NCI-H2029 (cell line): ENCODE measurements around the gene ARHGEF9.
"Not testable (repeated sequence)": the region's sequence is repeated elsewhere in the genome, so short reads cannot be mapped to it uniquely, and the experiment has no call there.

Experiments
- DNase-seq: peaks from one replicate; lab custom pipeline; 2025; lab: John Stamatoyannopoulos, UW

Gene ARHGEF9

DNA sequence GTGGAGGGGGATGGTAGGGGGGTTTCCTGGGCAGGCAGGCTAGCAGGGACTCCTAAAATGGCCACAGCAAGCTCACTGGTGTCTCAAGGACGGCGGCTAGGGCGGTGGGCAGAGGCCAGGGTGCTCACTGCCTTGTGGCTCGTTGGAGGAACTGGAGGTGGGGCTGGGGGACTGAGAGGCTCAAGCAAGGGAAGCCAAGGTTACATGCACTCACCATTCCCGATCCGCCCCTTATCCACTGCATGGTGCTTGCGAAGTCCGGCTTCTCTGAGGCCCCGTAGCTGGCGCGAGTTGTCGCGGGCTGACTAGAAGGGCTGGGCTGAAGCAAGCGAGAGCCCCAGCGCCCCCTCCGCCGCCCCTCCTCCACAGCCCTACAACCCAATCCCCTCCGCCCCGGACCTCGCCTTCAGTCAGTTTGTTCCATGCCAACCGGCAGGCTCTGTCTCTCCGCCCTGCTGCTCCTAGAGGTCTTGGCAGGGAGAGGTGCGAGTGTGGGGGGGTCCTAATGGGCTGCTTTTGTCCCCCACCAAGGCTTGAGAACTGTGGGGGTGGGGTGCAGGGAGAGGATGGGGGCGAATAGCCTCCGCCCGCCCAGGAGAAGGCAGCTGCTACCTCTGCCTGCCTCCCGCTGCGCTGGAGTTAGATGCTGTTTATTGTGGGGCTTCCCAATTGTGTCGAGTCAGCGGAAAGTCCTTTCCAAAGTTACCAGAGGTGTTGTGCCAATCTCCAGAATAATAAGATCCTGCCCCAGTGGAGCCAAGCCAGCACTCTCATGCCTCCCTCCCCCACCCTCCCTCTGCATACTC, at the start of gene ARHGEF9:
ARHGEF9 (minus strand) TSS at position 313 of the 806 bp plus-strand sequence; CDS start at position 244, 69 bp downstream.
- DNase-seq, result no peak

DNA sequence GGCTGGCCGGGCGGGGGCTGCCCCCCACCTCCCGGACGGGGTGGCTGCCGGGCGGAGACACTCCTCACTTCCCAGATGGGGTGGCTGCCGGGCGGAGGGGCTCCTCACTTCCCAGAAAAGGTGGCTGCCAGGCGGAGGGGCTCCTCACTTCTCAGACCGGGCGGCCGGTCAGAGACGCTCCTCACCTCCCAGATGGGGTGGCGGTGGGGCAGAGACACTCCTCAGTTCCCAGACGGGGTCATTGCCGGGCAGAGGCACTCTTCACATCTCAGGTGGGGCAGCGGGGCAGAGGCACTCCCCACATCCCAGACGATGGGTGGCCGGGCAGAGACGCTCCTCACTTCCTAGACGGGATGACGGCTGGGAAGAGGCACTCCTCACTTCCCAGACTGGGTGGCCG, 40.4 kb upstream of the ARHGEF9 start:
- not testable (repeated sequence) for DNase-seq

- DNase-seq, result no peak
These were observed 33.1 kb upstream of the ARHGEF9 start for GRCh38 chrX:63818156-63818555.

DNA sequence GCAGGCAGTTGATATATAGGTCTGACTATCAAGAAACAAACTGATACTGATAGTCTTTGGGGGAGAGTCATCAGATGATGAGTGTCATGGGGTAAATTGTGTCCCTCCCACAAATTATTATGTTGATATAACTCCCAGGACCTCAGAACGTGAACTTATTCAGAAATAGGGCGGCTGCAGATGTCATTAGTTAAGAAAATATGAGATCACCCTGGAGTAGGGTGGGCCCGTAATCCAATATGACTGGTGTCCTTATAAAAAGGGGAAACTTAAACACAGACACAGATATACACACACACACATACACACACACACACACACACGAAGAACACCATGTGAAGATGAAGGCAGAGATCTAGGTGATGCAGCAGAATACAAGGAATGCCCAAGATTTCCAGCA, 32.7 kb upstream of the ARHGEF9 start:
- no peak for DNase-seq

DNA sequence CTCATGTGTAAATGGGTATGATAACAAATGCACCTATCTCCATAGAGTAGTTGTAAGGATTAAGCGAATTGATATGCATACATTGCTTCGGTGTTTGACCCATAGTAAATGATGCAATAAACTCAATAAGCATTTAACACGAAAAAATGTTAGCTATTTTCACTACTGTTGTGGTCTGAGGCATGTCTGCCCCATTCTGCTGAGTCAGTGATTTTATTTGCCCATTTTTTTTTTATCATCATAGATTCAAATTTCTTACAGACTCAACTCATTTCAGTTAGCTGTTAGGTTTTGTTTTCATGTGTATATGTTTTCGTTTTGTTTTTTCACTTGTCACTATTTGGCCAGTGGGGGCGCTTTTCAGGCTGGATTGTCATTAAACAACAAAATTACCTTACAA, 27.8 kb upstream of the ARHGEF9 start:
- no peak for DNase-seq

GRCh38 chrX:63810746-63811145, 25.7 kb upstream of the ARHGEF9 start:
- DNase-seq, result no peak

- DNase-seq, result no peak
These were observed 24.2 kb upstream of the ARHGEF9 start for GRCh38 chrX:63809173-63809572.

GRCh38 chrX:63795406-63795805, 10.4 kb upstream of the ARHGEF9 start:
- DNase-seq, result not testable (repeated sequence)

DNA sequence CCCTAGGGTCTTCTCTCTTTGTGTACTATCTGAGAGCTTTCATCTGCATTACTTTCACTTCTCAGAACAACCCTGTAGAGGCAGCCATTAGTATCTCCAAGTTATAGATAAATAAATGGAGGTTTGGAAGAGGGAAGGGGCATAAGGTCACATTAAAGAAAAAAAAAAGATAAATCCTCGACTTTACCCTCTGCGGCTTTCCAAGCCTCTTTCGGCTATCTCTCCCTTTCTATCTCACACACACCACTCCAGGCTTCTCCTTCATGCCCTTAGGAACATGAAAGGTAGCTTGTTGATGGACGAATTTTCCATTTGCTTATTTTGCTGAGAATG, 660 bp upstream of the ARHGEF9 start:
- no peak for DNase-seq

DNA sequence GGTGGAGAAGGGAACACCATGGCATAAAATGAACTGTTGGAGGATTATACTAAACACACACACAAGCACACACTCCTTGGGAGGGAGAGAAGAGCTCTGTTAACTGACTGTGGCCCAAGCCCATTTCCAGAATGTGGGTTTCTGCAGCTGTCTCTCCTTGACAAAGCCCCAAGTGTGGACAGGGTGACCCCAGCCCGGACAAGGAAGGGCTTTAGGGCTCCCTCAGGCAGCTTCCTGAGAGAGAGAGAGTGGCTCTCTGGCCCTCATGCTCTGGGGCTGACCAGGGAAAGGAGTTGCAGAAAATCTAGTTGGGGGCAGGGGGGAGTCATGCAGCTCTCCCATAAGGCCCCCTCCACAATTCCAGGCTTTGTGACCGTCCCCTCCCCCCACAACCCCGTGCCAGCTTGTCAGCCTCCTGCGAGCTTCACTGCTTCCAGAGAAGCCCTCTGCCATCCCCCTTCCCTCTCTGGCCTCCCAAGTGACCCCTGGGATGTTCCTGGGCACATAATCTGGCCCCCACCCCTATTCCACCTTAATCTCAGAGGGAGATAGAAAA, 590 bp downstream of the ARHGEF9 start:
- no peak for DNase-seq

DNA sequence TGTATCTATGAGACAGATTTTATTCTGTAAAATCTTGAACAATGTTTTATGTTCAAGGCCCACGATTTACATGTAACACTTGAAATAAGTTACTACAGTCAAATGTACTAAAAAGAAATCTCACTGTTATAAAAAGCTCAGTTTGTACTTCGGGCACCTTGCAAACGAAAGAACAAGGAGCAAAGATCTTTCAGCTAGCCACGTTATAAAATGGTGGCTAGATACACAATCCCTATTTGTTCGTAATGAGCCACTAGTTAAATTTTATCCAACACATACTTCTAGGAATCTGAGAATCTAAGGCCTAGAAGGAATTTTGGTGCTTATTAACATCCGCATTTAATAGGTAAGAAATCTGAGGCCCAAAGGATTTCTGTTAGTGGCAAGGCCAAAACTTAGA, 2.5 kb downstream of the ARHGEF9 start:
- no peak for DNase-seq

GRCh38 chrX:63768760-63769159, 16.3 kb downstream of the ARHGEF9 start:
- DNase-seq, result no peak

GRCh38 chrX:63765712-63766111, 19.3 kb downstream of the ARHGEF9 start:
- no peak for DNase-seq

- no peak for DNase-seq
These were observed 20.1 kb downstream of the ARHGEF9 start for GRCh38 chrX:63764946-63765345.

- DNase-seq, result no peak
These were observed 23.4 kb downstream of the ARHGEF9 start for GRCh38 chrX:63761639-63762038.

DNA sequence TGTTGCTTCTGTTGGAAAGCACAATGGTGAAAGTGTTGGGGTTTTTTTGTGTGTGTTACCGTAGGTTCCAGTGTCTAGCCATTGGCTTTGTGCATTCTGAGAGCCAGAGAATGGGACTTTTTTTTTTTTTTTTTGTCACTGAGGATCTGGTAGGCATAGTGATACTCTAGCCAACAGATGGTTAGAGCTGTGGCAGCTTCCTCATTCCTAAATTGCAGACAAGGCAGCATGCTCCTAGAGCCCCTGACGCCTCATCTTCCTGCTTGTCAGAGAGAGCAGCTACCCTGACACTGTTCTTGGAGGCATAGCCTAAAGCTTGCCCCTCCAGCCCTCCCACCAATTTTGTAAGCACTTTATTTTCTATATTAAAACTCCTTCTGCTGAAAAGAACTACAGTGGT, 27.0 kb downstream of the ARHGEF9 start:
- no peak for DNase-seq

DNA sequence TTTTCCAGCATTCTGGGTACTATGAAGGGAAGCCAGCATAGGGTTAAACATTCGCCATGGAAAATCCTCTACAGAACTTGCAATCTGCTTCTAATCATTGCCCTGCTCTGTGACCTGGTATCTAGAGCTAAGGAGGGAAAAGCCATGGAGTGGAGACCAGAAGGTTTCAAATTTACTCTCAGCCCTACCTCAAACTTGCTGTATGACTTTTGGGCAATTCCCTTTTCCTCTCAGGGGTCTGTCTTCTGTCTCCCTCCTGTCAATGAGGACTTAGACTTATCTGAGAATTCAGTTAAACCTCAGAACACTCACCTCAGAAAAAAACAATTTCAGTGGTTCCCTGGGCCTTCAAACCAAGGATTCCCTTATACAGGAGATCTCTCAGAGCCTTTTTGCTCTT, 29.1 kb downstream of the ARHGEF9 start:
- DNase-seq, result no peak

GRCh38 chrX:63754860-63755579, 30.0 kb downstream of the ARHGEF9 start:
- DNase-seq, result peak; percentile 86

- no peak for DNase-seq
These were observed 30.7 kb downstream of the ARHGEF9 start for GRCh38 chrX:63754136-63754859.

DNA sequence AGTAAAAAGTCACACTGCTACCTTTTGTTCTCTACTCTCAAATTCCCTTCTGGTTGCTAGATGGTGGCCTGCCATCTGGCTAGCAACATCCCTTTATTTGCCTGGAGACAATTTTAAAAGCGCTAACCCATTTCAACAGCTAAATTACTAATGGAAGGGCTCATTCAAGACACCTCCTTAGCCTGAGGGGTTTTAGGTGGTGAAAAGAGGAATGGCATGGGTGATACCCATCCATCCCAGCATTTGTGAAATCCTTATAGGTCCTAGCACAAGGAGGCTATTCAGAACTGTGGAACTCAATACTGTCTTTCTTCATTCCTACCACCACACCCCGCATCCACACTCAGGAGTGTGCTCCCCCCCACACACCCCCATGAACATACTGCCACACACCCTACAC, 33.5 kb downstream of the ARHGEF9 start:
- no peak for DNase-seq

- DNase-seq, result no peak
These were observed 34.2 kb downstream of the ARHGEF9 start for GRCh38 chrX:63750811-63751210.

DNA sequence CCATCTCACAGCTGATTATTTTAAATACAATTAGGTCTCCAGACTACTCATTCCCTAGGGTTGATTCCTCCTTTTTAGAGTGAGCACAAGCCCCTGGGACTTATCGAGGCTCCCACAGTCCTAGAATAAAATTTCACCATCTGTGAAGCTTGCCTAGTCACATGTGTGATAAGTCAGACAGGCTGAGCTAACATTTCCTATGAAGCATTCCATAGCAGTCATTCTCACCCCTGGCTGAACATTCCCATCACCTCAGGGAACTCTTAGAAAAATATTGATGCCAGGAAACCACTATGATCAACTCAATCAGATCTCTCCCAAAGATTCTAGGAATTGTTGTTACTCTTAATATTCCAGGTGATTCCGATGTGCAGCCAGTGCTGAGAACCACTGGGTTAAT, 37.7 kb downstream of the ARHGEF9 start:
- no peak for DNase-seq

GRCh38 chrX:63746715-63747114, 38.3 kb downstream of the ARHGEF9 start:
- no peak for DNase-seq
